PC-9 (cell line): Measurements from ENCODE around the gene ANTXR2.

Experiments used
- EZH2 ChIP-seq: fragments of 200-600 bp; sonication (generic); IDR thresholded peaks from 2 replicates; pipeline ENCODE4 v1.8.0; 2017; ENCODE audit warnings: antibody characterized with exemption, low read depth
- TF ChIP-seq, protein P1 (sequence below): fragments of 200-600 bp; sonication (generic); conservative IDR thresholded peaks from 2 replicates; pipeline ENCODE4 v1.6.1; 2017; ENCODE audit warnings: mixed run types, antibody characterized with exemption, mild to moderate bottlenecking, moderate library complexity

DNA sequence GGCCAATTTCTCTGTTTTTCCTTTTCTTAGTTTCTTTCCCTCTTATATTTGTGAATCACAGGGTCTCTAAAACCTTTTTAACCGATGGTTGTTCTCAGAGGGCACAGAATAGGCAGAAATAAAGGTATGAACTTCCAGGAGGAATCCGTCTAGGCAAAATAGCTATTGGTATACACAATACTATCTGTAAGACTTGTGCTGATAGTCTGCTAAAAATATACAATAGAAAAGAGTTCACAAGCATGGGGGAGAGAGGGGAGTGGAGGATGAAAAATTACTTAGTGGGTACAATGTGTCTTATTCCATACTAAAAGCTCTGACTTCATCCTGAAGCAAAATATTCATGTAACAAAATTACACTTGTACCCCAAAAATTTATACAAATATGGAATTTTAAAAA lies 30.2 kb downstream of the ANTXR2 start:
- TF ChIP-seq, protein P1, sequence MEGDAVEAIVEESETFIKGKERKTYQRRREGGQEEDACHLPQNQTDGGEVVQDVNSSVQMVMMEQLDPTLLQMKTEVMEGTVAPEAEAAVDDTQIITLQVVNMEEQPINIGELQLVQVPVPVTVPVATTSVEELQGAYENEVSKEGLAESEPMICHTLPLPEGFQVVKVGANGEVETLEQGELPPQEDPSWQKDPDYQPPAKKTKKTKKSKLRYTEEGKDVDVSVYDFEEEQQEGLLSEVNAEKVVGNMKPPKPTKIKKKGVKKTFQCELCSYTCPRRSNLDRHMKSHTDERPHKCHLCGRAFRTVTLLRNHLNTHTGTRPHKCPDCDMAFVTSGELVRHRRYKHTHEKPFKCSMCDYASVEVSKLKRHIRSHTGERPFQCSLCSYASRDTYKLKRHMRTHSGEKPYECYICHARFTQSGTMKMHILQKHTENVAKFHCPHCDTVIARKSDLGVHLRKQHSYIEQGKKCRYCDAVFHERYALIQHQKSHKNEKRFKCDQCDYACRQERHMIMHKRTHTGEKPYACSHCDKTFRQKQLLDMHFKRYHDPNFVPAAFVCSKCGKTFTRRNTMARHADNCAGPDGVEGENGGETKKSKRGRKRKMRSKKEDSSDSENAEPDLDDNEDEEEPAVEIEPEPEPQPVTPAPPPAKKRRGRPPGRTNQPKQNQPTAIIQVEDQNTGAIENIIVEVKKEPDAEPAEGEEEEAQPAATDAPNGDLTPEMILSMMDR = no peak
- TF ChIP-seq EZH2 = no peak
